DMS153 treated with DMSO at 0.1 percent for 48 hours (cell line): ENCODE data around the gene SWI5.
"Not testable (repeated sequence)": the region's sequence is repeated elsewhere in the genome, so short reads cannot be mapped to it uniquely, and the experiment has no call there.

Experiments used
- DNase-seq: peaks from one replicate; lab custom pipeline; 2025; ENCODE audit not compliant: unreplicated experiment; lab: John Stamatoyannopoulos, UW

SWI5 gene

GRCh38 chr9:128276574-128277270, 646 bp downstream of the SWI5 start:
- DNase-seq, result no peak

- DNase-seq, result not testable (repeated sequence)
Observed at GRCh38 chr9:128279088-128280073, 3.3 kb downstream of the SWI5 start.

GRCh38 chr9:128280084-128280622, 4.1 kb downstream of the SWI5 start:
- no peak for DNase-seq

GRCh38 chr9:128282500-128282899, 6.4 kb downstream of the SWI5 start:
- no peak for DNase-seq

- no peak for DNase-seq
Observed at GRCh38 chr9:128285033-128285784, 9.1 kb downstream of the SWI5 start.

- no peak for DNase-seq
Observed at GRCh38 chr9:128286440-128286839, 10.4 kb downstream of the SWI5 start.

GRCh38 chr9:128288273-128289004, 12.4 kb downstream of the SWI5 start:
- DNase-seq, result no peak

- no peak for DNase-seq
Observed at GRCh38 chr9:128292009-128292408, 15.9 kb downstream of the SWI5 start.

GRCh38 chr9:128293091-128293490, 17.0 kb downstream of the SWI5 start:
- DNase-seq, result no peak

GRCh38 chr9:128294142-128294541, 18.1 kb downstream of the SWI5 start:
- no peak for DNase-seq

GRCh38 chr9:128296340-128297220, 20.5 kb downstream of the SWI5 start:
- DNase-seq, result no peak

- no peak for DNase-seq
Observed at GRCh38 chr9:128297221-128297773, 21.2 kb downstream of the SWI5 start.

GRCh38 chr9:128298535-128299482, 22.7 kb downstream of the SWI5 start:
- DNase-seq, result no peak

GRCh38 chr9:128304136-128304970, 28.3 kb downstream of the SWI5 start:
- no peak for DNase-seq

- DNase-seq, result no peak
Observed at GRCh38 chr9:128304971-128305288, 28.9 kb downstream of the SWI5 start.

GRCh38 chr9:128309551-128309950, 33.5 kb downstream of the SWI5 start:
- no peak for DNase-seq

- no peak for DNase-seq
Observed at GRCh38 chr9:128310461-128310860, 34.4 kb downstream of the SWI5 start.
